ENCODE results near the gene PAIP2. TPM values are rescaled to one million over a fixed set of nuclear protein-coding genes. Genes with fewer than 3 reads are reported as not detected.

PAIP2 gene, protein sequence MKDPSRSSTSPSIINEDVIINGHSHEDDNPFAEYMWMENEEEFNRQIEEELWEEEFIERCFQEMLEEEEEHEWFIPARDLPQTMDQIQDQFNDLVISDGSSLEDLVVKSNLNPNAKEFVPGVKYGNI
- total RNA-seq: 66.0 TPM

DNA sequence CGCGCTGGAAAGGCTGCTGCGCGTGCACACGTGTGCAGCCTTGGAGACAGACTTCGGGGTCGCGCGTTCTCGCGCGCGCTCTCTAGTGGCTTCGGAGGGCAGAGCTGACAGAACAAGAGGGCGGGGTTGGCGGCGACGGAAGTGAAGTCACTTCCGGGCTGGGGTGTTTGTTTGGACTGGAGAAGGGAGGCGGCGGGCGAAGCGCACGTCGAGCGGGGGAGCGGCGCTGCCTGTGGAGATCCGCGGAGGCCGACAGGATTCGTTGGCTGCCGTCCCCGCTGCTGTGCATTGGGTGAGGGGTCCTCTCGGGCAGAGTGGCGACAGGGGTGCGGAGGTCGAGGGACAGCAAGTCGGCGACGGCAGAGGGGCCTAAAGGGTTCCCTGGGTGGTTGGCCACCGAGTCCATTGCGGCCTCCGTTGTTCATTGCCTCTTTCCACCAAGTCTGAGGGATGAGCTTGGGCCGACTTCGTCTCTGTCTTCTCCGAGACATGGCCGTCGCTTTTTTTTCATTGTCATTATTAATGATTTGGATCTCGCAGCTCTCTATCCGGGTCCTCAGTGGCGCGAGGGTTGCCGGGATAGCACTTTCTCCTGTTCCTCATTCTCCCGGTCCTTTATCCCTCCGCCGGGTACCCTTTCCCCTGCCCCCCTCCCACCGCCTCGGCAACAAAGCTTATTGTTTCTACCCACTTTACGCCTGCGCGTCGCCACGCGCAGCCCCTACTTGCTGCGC is at the start of gene PAIP2:
Gene PAIP2, plus strand, starts transcription at position 166 of the 734 bp plus-strand sequence. CDS start 21,931 bp downstream, outside the sequence.
- TF ChIP-seq, protein P1, sequence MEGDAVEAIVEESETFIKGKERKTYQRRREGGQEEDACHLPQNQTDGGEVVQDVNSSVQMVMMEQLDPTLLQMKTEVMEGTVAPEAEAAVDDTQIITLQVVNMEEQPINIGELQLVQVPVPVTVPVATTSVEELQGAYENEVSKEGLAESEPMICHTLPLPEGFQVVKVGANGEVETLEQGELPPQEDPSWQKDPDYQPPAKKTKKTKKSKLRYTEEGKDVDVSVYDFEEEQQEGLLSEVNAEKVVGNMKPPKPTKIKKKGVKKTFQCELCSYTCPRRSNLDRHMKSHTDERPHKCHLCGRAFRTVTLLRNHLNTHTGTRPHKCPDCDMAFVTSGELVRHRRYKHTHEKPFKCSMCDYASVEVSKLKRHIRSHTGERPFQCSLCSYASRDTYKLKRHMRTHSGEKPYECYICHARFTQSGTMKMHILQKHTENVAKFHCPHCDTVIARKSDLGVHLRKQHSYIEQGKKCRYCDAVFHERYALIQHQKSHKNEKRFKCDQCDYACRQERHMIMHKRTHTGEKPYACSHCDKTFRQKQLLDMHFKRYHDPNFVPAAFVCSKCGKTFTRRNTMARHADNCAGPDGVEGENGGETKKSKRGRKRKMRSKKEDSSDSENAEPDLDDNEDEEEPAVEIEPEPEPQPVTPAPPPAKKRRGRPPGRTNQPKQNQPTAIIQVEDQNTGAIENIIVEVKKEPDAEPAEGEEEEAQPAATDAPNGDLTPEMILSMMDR (IDR thresholded peaks at IDR 0.05): peak; percentile 51 to 73 (median 72)
- TF ChIP-seq POLR2A (IDR thresholded peaks at IDR 0.05) (peak in 1 of 2 donors; percentile 89), POLR2AphosphoS5 (IDR thresholded peaks at IDR 0.05; ENCODE audit: insufficient read depth in 1 of 2, low read depth in 1 of 2) (peak; percentile 85 to 98)
- peak within 1 kb of the TSS; percentile 100 for H3K27ac ChIP-seq
- peak; percentile 95 to 98 for DNase-seq (ENCODE audit: extremely low spot score in 2 of 2)
- intact Hi-C loops (cut with DNase I): no loop called here
- no peaks in the 10 kb centered on the region for H3K9me3 ChIP-seq
- peaks cover 43% of the 10 kb centered on the region for H3K4me1 ChIP-seq
- H3K4me3 ChIP-seq: peak within 1 kb of the TSS; percentile 87 to 96
- H3K36me3 ChIP-seq: peaks cover 0 to 5% of the 10 kb centered on the region in 2 donors
- H3K27me3 ChIP-seq: no peaks in the 10 kb centered on the region

DNA sequence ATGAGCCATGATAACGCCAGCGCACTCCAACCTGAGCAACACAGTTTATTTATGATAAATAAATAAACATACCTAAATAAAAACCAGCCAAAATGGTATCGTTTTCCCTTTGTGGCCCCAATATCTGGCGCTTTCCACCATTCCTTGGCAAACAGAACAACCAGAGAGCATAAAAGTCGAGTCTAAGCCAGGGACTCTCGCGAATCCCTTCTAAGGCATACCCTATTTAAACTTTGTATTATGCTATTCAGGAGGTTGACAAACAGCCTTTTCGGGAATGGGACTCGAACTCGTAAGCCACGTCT is 48.5 kb upstream of the PAIP2 start:
- peaks cover 35% of the 10 kb centered on the region for H3K4me1 ChIP-seq
- DNase-seq (ENCODE audit: extremely low spot score in 2 of 2): no peak
- H3K27me3 ChIP-seq: no peaks in the 10 kb centered on the region
- H3K27ac ChIP-seq: peak overlapping the region; percentile 99
- TF ChIP-seq, protein P1 (IDR thresholded peaks at IDR 0.05): no peak
- no peak for TF ChIP-seq POLR2A (IDR thresholded peaks at IDR 0.05)
- H3K4me3 ChIP-seq: peak overlapping the region; percentile 88 to 96
- intact Hi-C loops (cut with DNase I): no loop called here
- H3K9me3 ChIP-seq: no peaks in the 10 kb centered on the region
- H3K36me3 ChIP-seq: no peaks in the 10 kb centered on the region

DNA sequence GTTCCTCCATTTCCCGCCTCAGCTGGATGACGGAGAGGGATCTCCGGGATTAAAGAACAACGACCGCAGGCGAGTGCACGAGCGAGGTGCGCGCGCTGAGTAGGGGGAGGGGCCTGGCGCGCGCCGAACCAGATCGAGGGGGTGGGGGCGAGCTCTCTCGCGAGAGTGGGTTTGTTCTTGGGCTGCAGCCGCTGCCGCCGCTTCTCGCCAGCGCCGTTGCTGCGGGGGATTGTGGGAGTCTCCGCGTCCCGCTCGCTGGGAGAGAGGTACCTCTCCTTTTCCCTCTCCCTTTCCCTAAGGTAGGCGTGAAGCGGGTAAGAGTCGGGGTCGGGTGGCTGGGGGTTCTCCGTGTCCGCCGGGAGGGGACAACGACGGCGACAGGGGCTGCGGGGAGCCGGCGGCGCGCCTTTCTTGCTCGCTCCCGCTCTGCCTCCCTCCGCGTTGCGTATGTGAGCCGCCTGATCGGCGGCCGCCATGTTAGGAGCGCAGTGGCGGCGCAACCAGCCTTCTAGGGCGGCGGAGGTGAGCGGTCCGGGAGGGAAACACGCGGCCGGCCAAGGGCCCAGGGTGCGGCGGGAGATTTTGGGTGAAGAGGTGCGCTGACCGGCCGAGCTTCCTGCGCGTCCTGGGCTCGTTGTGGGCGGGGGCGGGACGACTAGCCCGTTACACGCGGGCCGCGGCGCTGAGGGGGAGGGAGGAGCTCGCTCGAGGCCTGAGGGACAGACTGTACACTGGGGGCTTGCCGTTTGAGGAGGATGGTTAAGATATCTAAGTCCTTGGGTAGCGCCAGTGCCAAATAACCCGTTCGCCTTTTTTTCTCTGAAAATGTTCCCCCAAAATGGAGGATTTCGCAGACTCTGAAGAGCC is 47.9 kb upstream of the PAIP2 start, which contains the start of gene MATR3:
Gene MATR3, plus strand, starts transcription at position 234 of the 867 bp plus-strand sequence. CDS start 13,676 bp downstream, outside the sequence.
- Histone ChIP-seq H3K9me3 (no peaks in the 10 kb centered on the region), H3K4me1 (peaks cover 41% of the 10 kb centered on the region), H3K4me3 (peak within 1 kb of the TSS; percentile 88 to 96), H3K27me3 (no peaks in the 10 kb centered on the region), H3K36me3 (no peaks in the 10 kb centered on the region), H3K27ac (peak within 1 kb of the TSS; percentile 99)
- TF ChIP-seq, protein P1 (IDR thresholded peaks at IDR 0.05): no peak
- peak; percentile 30 to 96 for TF ChIP-seq POLR2A (IDR thresholded peaks at IDR 0.05)
- peak; percentile 82 to 99 for TF ChIP-seq POLR2AphosphoS5 (IDR thresholded peaks at IDR 0.05; ENCODE audit: insufficient read depth in 1 of 2, low read depth in 1 of 2)
- intact Hi-C loops (cut with DNase I): no loop called here
- DNase-seq (ENCODE audit: extremely low spot score in 2 of 2): peak in 1 of 2 donors; percentile 94

DNA sequence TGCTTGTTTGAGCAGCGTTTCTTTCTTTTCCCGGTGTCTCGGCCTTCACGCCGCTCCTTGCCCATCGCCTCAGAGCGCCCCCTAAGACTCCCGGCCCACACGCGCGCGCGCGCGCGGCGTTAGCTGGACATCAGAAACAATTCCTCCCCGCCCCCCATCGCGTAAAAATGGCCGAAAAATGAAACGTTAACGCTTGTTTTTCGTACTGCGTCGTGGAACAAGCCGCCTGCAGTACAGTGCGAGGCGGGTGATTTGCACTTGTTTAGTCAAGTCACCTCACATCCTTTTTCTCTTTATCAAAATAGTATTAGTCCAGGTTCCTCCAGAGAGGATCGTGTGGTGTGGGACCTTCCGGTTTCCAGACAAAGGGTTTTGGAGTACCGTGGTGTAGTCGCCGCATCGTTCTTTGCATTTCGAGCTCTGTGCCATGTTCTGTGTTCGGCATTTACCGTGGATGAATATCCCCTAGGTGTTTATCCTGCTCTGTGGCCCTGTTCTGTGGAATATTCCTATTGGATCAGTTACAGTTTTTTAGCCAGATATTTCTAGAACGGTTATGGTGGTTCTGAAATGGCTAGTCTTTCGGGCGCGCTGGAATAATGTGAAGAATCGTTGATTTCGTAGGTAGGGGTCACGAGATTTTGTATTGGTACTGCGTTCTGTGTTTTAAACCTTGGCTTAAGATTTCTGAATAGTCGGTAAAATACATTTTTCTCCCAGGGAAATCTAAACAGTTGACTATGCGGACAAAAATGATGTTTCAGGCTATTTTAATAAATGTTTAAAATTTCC is 47.1 kb upstream of the PAIP2 start:
- peak in 1 of 2 donors; percentile 43 for TF ChIP-seq POLR2AphosphoS5 (IDR thresholded peaks at IDR 0.05; ENCODE audit: insufficient read depth in 1 of 2, low read depth in 1 of 2)
- TF ChIP-seq, protein P1 (IDR thresholded peaks at IDR 0.05): no peak
- TF ChIP-seq POLR2A (IDR thresholded peaks at IDR 0.05): no peak
- DNase-seq (ENCODE audit: extremely low spot score in 2 of 2): no peak
- intact Hi-C loops (cut with DNase I): no loop called here
- H3K9me3 ChIP-seq: no peaks in the 10 kb centered on the region
- peak overlapping the region; percentile 88 to 96 for H3K4me3 ChIP-seq
- H3K4me1 ChIP-seq: peaks cover 49% of the 10 kb centered on the region
- H3K36me3 ChIP-seq: no peaks in the 10 kb centered on the region
- H3K27ac ChIP-seq: peak overlapping the region; percentile 99
- H3K27me3 ChIP-seq: no peaks in the 10 kb centered on the region
